WTC11 (cell line): ENCODE data around the gene SCIN. TPM values are rescaled to one million over a fixed set of nuclear protein-coding genes. Genes with fewer than 3 reads are reported as not detected.
"Not testable (repeated sequence)": the region's sequence is repeated elsewhere in the genome, so short reads cannot be mapped to it uniquely, and the experiment has no call there.

Source experiments
- ATAC-seq: fragments of 200-7000 bp; cut with Tn5 transposase; 2 replicates; pipeline ENCODE4 v1.10.0; 2021; ENCODE audit warnings: mild to moderate bottlenecking, moderate library complexity
- CTCF ChIA-PET: fragments of 300-600 bp; sonication (Branson Sonifier 250); formaldehyde crosslinking; loops from one replicate; lab custom pipeline; 2021; ENCODE audit warnings: antibody characterized with exemption; lab: Charles Lee
- POLR2A ChIA-PET: fragments of 350-600 bp; sonication (Branson Sonifier 250); formaldehyde crosslinking; loops from one replicate; lab custom pipeline; 2021; ENCODE audit warnings: antibody characterized with exemption; lab: Charles Lee
- DNase-seq: peaks from one replicate; pipeline ENCODE4 v3.0.0; 2021; ENCODE audit warnings: low spot score
- H3K27ac Mint-ChIP-seq: 2 replicates; pipeline ENCODE4 v1.8.0; 2021; ENCODE audit warnings: mixed read lengths
- H3K27me3 Mint-ChIP-seq: 2 replicates; pipeline ENCODE4 v1.8.0; 2021; ENCODE audit warnings: low read depth, mild to moderate bottlenecking, moderate library complexity, mixed read lengths
- H3K36me3 Mint-ChIP-seq: 2 replicates; pipeline ENCODE4 v1.8.0; 2021; ENCODE audit warnings: mixed read lengths
- H3K4me1 Mint-ChIP-seq: 2 replicates; pipeline ENCODE4 v1.8.0; 2022; ENCODE audit warnings: mixed read lengths
- H3K4me3 Mint-ChIP-seq: 2 replicates; pipeline ENCODE4 v1.8.0; 2021; ENCODE audit warnings: mild to moderate bottlenecking, moderate library complexity, mixed read lengths
- H3K9me3 Mint-ChIP-seq: 2 replicates; pipeline ENCODE4 v1.8.0; 2021; ENCODE audit warnings: mixed read lengths
- CDX4 ChIP-seq: fragments of 250-450 bp; sonication (Bioruptor Pico); IDR thresholded peaks from 2 replicates; pipeline ENCODE4 v1.9.0; 2021; ENCODE audit warnings: moderate library complexity, mild to moderate bottlenecking, inconsistent platforms, borderline replicate concordance
- FOXK1 ChIP-seq: sonication (generic); formaldehyde crosslinking; IDR thresholded peaks from 2 replicates; pipeline ENCODE4 v1.8.0; 2022; ENCODE audit warnings: mild to moderate bottlenecking, moderate library complexity, missing genetic modification reagents
- FOXP1 ChIP-seq: sonication (generic); formaldehyde crosslinking; IDR thresholded peaks from 2 replicates; pipeline ENCODE4 v1.8.0; 2022; ENCODE audit warnings: missing genetic modification reagents, mild to moderate bottlenecking, moderate library complexity, borderline replicate concordance
- HMGA2 ChIP-seq: fragments of 250-450 bp; sonication (Bioruptor Pico); IDR thresholded peaks from 2 replicates; pipeline ENCODE4 v1.4.0; 2021; ENCODE audit warnings: mild to moderate bottlenecking, moderate library complexity
- IRF2 ChIP-seq: sonication (generic); formaldehyde crosslinking; IDR thresholded peaks from 2 replicates; pipeline ENCODE4 v1.8.0; 2022; ENCODE audit warnings: low read depth, missing genetic modification reagents, borderline replicate concordance
- JAZF1 ChIP-seq: fragments of 250-450 bp; sonication (Bioruptor Pico); IDR thresholded peaks from 2 replicates; pipeline ENCODE4 v1.9.0; 2021; ENCODE audit warnings: moderate library complexity, mild to moderate bottlenecking, inconsistent platforms
- MXD4 ChIP-seq: fragments of 250-450 bp; sonication (Bioruptor Pico); IDR thresholded peaks from 2 replicates; pipeline ENCODE4 v1.8.0; 2021; ENCODE audit warnings: mild to moderate bottlenecking, moderate library complexity, borderline replicate concordance
- MYBL2 ChIP-seq: sonication (generic); formaldehyde crosslinking; IDR thresholded peaks from 2 replicates; pipeline ENCODE4 v1.8.1; 2023; ENCODE audit warnings: mild to moderate bottlenecking, moderate library complexity, missing genetic modification reagents
- NFE2L1 ChIP-seq: sonication (generic); formaldehyde crosslinking; IDR thresholded peaks from 2 replicates; pipeline ENCODE4 v1.8.1; 2023; ENCODE audit warnings: missing genetic modification reagents
- OVOL2 ChIP-seq: fragments of 250-450 bp; sonication (Bioruptor Pico); IDR thresholded peaks from 2 replicates; pipeline ENCODE4 v1.9.0; 2021; ENCODE audit warnings: mild to moderate bottlenecking, borderline replicate concordance
- SOX15 ChIP-seq: fragments of 250-450 bp; sonication (Bioruptor Pico); IDR thresholded peaks from 2 replicates; pipeline ENCODE4 v1.9.0; 2021; ENCODE audit warnings: mild to moderate bottlenecking
- SP1 ChIP-seq: sonication (generic); formaldehyde crosslinking; conservative IDR thresholded peaks from 2 replicates; pipeline ENCODE4 v1.8.1; 2022; ENCODE audit warnings: missing genetic modification reagents
- TEAD4 ChIP-seq: sonication (generic); formaldehyde crosslinking; IDR thresholded peaks from 2 replicates; pipeline ENCODE4 v1.8.0; 2022; ENCODE audit warnings: mild to moderate bottlenecking, missing genetic modification reagents
- ZBTB21 ChIP-seq: sonication (generic); formaldehyde crosslinking; IDR thresholded peaks from 2 replicates; pipeline ENCODE4 v1.8.1; 2023; ENCODE audit warnings: mild to moderate bottlenecking, missing genetic modification reagents, borderline replicate concordance
- ZNF121 ChIP-seq: sonication (generic); formaldehyde crosslinking; IDR thresholded peaks from 2 replicates; pipeline ENCODE4 v1.8.0; 2023; ENCODE audit warnings: missing genetic modification reagents
- ZNF138 ChIP-seq: sonication (generic); formaldehyde crosslinking; conservative IDR thresholded peaks from 2 replicates; pipeline ENCODE4 v1.8.1; 2022; ENCODE audit warnings: mild to moderate bottlenecking, moderate library complexity, missing genetic modification reagents
- ZNF281 ChIP-seq: sonication (generic); formaldehyde crosslinking; IDR thresholded peaks from 2 replicates; pipeline ENCODE4 v1.8.0; 2023; ENCODE audit warnings: mild to moderate bottlenecking, missing genetic modification reagents
- ZNF396 ChIP-seq: fragments of 250-450 bp; sonication (Bioruptor Pico); IDR thresholded peaks from 2 replicates; pipeline ENCODE4 v1.8.0; 2021; ENCODE audit warnings: mild to moderate bottlenecking, moderate library complexity, borderline replicate concordance
- ZSCAN18 ChIP-seq: fragments of 250-450 bp; sonication (Bioruptor Pico); IDR thresholded peaks from 2 replicates; pipeline ENCODE4 v2.1.2; 2022; ENCODE audit warnings: mild to moderate bottlenecking, moderate library complexity
- total RNA-seq: library from RNA; stranded (reverse); gene quantifications from 3 replicates; pipeline ENCODE4 v1.2.3, GENCODE V29; 2021
- TF ChIP-seq, protein P1 (sequence below): sonication (generic); formaldehyde crosslinking; IDR thresholded peaks from 2 replicates; pipeline ENCODE4 v1.8.0; 2022; ENCODE audit warnings: missing genetic modification reagents
- TF ChIP-seq, protein P2 (sequence below): fragments of 250-450 bp; sonication (Bioruptor Pico); conservative IDR thresholded peaks from 2 replicates; pipeline ENCODE4 v1.9.0; 2021; ENCODE audit warnings: mild to moderate bottlenecking

The SCIN gene
- total RNA-seq, 1 experiment from 2014 or later = 0.98 TPM

- DNase-seq = no peak
- H3K27ac Mint-ChIP-seq = 0 out of 2 replicates have a peak overlapping the region, but pooled peaks have one; percentile 43
- no peak for TF ChIP-seq FOXK1 (CRISPR knock-in tag)
- TF ChIP-seq MXD4 = no peak
- no peak for TF ChIP-seq JAZF1 (CRISPR knock-in tag)
- TF ChIP-seq ZSCAN18 (CRISPR knock-in tag) = no peak
- ChIA-PET POLR2A (interaction anchor here (0.7 kb wide), 2 partner anchors 16 to 20 kb away, joined by 5 to 6 read pairs; no protein-coding TSS in a partner anchor), CTCF (interaction anchor here (0.6 to 1.1 kb wide), 4 partner anchors 25 to 426 kb away, joined by 3 to 8 read pairs (median 3); no protein-coding TSS in a partner anchor)
- no peaks in the 10 kb centered on the region for H3K9me3 Mint-ChIP-seq
- no peak for ATAC-seq
- peaks cover 58% of the 10 kb centered on the region for H3K4me1 Mint-ChIP-seq
- H3K36me3 Mint-ChIP-seq = no peaks in the 10 kb centered on the region
- H3K27me3 Mint-ChIP-seq = no peaks in the 10 kb centered on the region
- peak overlapping the region; percentile 88 for H3K4me3 Mint-ChIP-seq
Measured at GRCh38 chr7:12690041-12690878, 119.7 kb downstream of the SCIN start.

DNA sequence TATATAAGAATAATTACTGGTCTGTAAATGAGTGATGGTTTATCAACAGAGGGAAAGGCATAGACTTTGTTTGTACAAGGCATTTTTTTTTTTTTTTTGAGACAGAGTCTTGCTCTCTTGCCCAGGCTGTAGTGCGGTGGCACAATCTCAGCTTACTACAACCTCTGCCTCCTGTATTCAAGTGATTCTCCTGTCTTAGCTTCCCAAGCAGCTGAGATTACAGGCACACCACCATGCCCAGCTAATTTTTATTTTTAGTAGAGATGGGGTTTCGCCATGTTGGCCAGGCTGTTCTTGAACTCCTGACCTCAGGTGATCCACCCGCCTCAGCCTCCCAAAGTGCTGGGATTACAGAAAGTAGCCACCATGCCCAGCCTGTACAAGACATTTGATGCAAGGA is 120.9 kb downstream of the SCIN start:
- POLR2A ChIA-PET, CTCF ChIA-PET, H3K4me3 Mint-ChIP-seq, H3K36me3 Mint-ChIP-seq, DNase-seq, ATAC-seq, H3K27me3 Mint-ChIP-seq, H3K9me3 Mint-ChIP-seq, H3K27ac Mint-ChIP-seq: not testable (repeated sequence)
- peaks cover 50% of the 10 kb centered on the region for H3K4me1 Mint-ChIP-seq
- TF ChIP-seq ZNF121 = peak; percentile 55; the same call in 1 of the 2 replicates

- ChIA-PET CTCF (interaction anchor here (1.0 kb wide), 1 partner anchor 36 kb away, joined by 3 read pairs; no protein-coding TSS in a partner anchor), POLR2A (no interaction called here)
- H3K27ac Mint-ChIP-seq = no peak overlapping the region; the same call in 1 of the 2 replicates
- no peak overlapping the region for H3K4me3 Mint-ChIP-seq
- no peaks in the 10 kb centered on the region for H3K27me3 Mint-ChIP-seq
- TF ChIP-seq NFE2L1 (CRISPR knock-in tag) (no peak), SP1 (CRISPR knock-in tag) (no peak), ZNF396 (CRISPR knock-in tag) (no peak), ZNF281 (CRISPR knock-in tag) (no peak), TEAD4 (no peak), IRF2 (CRISPR knock-in tag) (no peak), ZNF138 (no peak), HMGA2 (no peak), OVOL2 (CRISPR knock-in tag) (no peak), MYBL2 (CRISPR knock-in tag) (no peak), FOXP1 (CRISPR knock-in tag) (no peak), CDX4 (CRISPR knock-in tag) (no peak), SOX15 (no peak), ZBTB21 (no peak)
- TF ChIP-seq, protein P1, sequence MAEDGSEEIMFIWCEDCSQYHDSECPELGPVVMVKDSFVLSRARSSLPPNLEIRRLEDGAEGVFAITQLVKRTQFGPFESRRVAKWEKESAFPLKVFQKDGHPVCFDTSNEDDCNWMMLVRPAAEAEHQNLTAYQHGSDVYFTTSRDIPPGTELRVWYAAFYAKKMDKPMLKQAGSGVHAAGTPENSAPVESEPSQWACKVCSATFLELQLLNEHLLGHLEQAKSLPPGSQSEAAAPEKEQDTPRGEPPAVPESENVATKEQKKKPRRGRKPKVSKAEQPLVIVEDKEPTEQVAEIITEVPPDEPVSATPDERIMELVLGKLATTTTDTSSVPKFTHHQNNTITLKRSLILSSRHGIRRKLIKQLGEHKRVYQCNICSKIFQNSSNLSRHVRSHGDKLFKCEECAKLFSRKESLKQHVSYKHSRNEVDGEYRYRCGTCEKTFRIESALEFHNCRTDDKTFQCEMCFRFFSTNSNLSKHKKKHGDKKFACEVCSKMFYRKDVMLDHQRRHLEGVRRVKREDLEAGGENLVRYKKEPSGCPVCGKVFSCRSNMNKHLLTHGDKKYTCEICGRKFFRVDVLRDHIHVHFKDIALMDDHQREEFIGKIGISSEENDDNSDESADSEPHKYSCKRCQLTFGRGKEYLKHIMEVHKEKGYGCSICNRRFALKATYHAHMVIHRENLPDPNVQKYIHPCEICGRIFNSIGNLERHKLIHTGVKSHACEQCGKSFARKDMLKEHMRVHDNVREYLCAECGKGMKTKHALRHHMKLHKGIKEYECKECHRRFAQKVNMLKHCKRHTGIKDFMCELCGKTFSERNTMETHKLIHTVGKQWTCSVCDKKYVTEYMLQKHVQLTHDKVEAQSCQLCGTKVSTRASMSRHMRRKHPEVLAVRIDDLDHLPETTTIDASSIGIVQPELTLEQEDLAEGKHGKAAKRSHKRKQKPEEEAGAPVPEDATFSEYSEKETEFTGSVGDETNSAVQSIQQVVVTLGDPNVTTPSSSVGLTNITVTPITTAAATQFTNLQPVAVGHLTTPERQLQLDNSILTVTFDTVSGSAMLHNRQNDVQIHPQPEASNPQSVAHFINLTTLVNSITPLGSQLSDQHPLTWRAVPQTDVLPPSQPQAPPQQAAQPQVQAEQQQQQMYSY (CRISPR knock-in tag) = no peak
- TF ChIP-seq, protein P2, sequence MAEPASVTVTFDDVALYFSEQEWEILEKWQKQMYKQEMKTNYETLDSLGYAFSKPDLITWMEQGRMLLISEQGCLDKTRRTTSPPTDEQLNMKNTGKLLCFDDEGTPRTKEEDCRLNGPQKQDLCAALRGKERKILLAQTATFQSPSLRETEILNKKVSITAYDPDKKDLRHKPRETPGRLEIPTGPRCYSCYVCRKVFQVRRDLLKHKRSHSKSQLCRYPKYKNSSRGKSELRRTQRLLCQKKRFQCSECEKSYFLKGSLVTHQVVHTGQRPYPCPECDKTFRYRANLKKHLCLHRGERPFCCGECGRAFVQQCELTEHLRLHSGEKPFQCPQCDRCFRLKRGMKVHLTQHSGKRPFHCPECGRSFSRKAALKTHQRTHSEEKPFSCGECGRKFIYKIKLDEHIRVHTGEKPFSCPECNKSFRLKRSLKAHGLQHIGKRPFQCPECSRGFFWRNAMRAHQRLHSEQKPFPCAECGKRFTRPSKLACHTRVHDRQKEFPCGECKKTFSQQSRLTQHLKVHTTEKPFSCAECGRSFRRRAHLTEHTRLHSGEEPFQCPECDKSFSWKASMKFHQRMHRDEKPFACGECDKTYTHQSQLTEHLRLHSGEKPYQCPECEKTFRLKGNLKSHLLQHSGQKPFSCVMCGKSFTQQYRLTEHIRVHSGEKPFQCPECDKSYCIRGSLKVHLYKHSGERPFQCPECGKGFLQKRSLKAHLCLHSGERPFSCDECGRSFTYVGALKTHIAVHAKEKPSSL (CRISPR knock-in tag) = no peak
- ATAC-seq (no peak), DNase-seq (no peak)
- no peaks in the 10 kb centered on the region for H3K9me3 Mint-ChIP-seq
- H3K4me1 Mint-ChIP-seq = peaks cover 54% of the 10 kb centered on the region
- H3K36me3 Mint-ChIP-seq = no peaks in the 10 kb centered on the region
Measured at GRCh38 chr7:12692035-12692434, 121.5 kb downstream of the SCIN start.
